GM12801 (cell line): ENCODE measurements around the gene NTRK1.

Source experiments
- CTCF ChIP-seq: IDR thresholded peaks from one replicate; pipeline ENCODE4 v1.5.1; 2011; ENCODE audit warnings: control low read depth; ENCODE audit not compliant: insufficient read length; ENCODE audit errors: extremely low read depth

The NTRK1 gene

GRCh38 chr1:156860628-156861423 lies at the start of gene NTRK1:
Gene NTRK1 (plus strand): TSS chr1:156860865. CDS start chr1:156860935, 70 bp downstream.
- no peak for TF ChIP-seq CTCF

- no peak for TF ChIP-seq CTCF
These were observed 49.5 kb upstream of the NTRK1 start for GRCh38 chr1:156811168-156811567.

GRCh38 chr1:156812293-156812990 lies 48.2 kb upstream of the NTRK1 start:
- no peak for TF ChIP-seq CTCF

- no peak for TF ChIP-seq CTCF
These were observed 47.4 kb upstream of the NTRK1 start for GRCh38 chr1:156813298-156813697.

- TF ChIP-seq CTCF = no peak
These were observed 46.7 kb upstream of the NTRK1 start for GRCh38 chr1:156813750-156814570.

GRCh38 chr1:156814571-156815260 lies 45.9 kb upstream of the NTRK1 start:
- TF ChIP-seq CTCF = no peak
